OCI-LY1 (cell line): Measurements from ENCODE around the gene COMMD4.

ENCODE experiments used
- EZH2 ChIP-seq: fragments of 200-600 bp; sonication (generic), shearing (Covaris generic); IDR thresholded peaks from 2 replicates; pipeline ENCODE4 v1.8.0; 2017; ENCODE audit warnings: borderline replicate concordance, mixed run types, mild to moderate bottlenecking, antibody characterized with exemption, low read length, moderate library complexity, mixed read lengths
- TF ChIP-seq, protein P1 (sequence below): fragments of 200-600 bp; sonication (generic), shearing (Covaris generic); IDR thresholded peaks from 2 replicates; pipeline ENCODE4 v1.5.1; 2017; ENCODE audit warnings: mild to moderate bottlenecking, antibody characterized with exemption, low read length, moderate library complexity, mixed read lengths

DNA sequence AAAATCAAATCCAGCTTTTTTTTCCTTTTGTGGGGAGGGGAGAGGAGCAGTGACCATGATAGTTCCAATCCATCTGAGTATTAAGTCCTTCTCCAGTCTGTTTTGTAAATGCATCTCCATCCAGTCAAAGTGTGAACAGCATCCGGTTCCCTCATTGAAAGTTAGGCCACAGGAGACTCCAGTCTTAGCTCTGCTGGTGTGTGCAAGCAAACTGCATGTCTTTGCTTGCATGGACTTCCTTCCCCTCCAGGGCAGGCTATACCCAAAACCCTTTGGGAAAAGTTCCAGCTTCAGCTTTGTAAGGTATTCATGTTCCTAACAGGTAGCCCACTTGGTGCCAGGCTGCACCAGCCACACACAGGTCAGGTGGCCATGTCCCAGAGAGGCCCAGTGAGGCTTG is 35.6 kb downstream of the COMMD4 start:
- TF ChIP-seq, protein P1, sequence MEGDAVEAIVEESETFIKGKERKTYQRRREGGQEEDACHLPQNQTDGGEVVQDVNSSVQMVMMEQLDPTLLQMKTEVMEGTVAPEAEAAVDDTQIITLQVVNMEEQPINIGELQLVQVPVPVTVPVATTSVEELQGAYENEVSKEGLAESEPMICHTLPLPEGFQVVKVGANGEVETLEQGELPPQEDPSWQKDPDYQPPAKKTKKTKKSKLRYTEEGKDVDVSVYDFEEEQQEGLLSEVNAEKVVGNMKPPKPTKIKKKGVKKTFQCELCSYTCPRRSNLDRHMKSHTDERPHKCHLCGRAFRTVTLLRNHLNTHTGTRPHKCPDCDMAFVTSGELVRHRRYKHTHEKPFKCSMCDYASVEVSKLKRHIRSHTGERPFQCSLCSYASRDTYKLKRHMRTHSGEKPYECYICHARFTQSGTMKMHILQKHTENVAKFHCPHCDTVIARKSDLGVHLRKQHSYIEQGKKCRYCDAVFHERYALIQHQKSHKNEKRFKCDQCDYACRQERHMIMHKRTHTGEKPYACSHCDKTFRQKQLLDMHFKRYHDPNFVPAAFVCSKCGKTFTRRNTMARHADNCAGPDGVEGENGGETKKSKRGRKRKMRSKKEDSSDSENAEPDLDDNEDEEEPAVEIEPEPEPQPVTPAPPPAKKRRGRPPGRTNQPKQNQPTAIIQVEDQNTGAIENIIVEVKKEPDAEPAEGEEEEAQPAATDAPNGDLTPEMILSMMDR, result no peak
- no peak for TF ChIP-seq EZH2
